GM20000 (cell line): ENCODE data around the gene PPP1R14D.

Source experiments
- DNase-seq: peaks from one replicate; pipeline ENCODE4 v3.0.0; 2012; ENCODE audit warnings: low spot score
- CTCF ChIP-seq: IDR thresholded peaks from 2 replicates; pipeline ENCODE4 v1.5.1; 2012; ENCODE audit warnings: mild to moderate bottlenecking, control low read depth; ENCODE audit errors: extremely low read depth, missing control alignments

PPP1R14D gene

GRCh38 chr15:40830884-40831283 lies 2.4 kb upstream of the PPP1R14D start:
- TF ChIP-seq CTCF: no peak
- no peak for DNase-seq

GRCh38 chr15:40829115-40829514 lies 607 bp upstream of the PPP1R14D start:
- DNase-seq: no peak
- TF ChIP-seq CTCF: no peak

GRCh38 chr15:40826423-40827075 lies 2.0 kb downstream of the PPP1R14D start:
- TF ChIP-seq CTCF: no peak
- no peak for DNase-seq

GRCh38 chr15:40825661-40826422 lies 2.7 kb downstream of the PPP1R14D start:
- DNase-seq: no peak
- no peak for TF ChIP-seq CTCF

GRCh38 chr15:40823572-40824343 lies 4.8 kb downstream of the PPP1R14D start:
- TF ChIP-seq CTCF: no peak
- no peak for DNase-seq

GRCh38 chr15:40821195-40821594 lies 7.3 kb downstream of the PPP1R14D start:
- no peak for TF ChIP-seq CTCF
- no peak for DNase-seq

- DNase-seq: no peak
Observed at GRCh38 chr15:40819048-40819447, 9.5 kb downstream of the PPP1R14D start.

More at GRCh38 chr15:40819048-40819447, 9.5 kb downstream of the PPP1R14D start:
- TF ChIP-seq CTCF: no peak
